Measurements from ENCODE around the gene CBL. TPM values are rescaled to one million over a fixed set of nuclear protein-coding genes. Genes with fewer than 3 reads are reported as not detected.

CBL gene
- total RNA-seq, 1 experiment from 2014 or later = 18.8 TPM

- no peak for DNase-seq (ENCODE audit: low read depth)
Observed at GRCh38 chr11:119309953-119310681, 104.0 kb downstream of the CBL start.

GRCh38 chr11:119310682-119311052 lies 104.5 kb downstream of the CBL start:
- no peak for DNase-seq (ENCODE audit: low read depth)

- no peak for DNase-seq (ENCODE audit: low read depth)
Observed at GRCh38 chr11:119314726-119315125, 108.6 kb downstream of the CBL start.

- DNase-seq (ENCODE audit: low read depth) = peak; percentile 63
Observed at GRCh38 chr11:119315131-119316015, 109.2 kb downstream of the CBL start.

GRCh38 chr11:119316016-119316728 lies 110.0 kb downstream of the CBL start:
- DNase-seq (ENCODE audit: low read depth) = peak; percentile 68

- DNase-seq (ENCODE audit: low read depth) = peak; percentile 47
Observed at GRCh38 chr11:119316729-119317591, 110.8 kb downstream of the CBL start, which contains the start of gene MCAM. TSS of gene MCAM (minus strand) at chr11:119317130. CDS start at chr11:119317101, 29 bp downstream.

- DNase-seq (ENCODE audit: low read depth) = no peak
Observed at GRCh38 chr11:119317592-119318239, 111.6 kb downstream of the CBL start.

- DNase-seq (ENCODE audit: low read depth) = peak; percentile 95
Observed at GRCh38 chr11:119318240-119319135, 112.3 kb downstream of the CBL start.

- no peak for DNase-seq (ENCODE audit: low read depth)
Observed at GRCh38 chr11:119319136-119319699, 113.1 kb downstream of the CBL start.

- no peak for DNase-seq (ENCODE audit: low read depth)
Observed at GRCh38 chr11:119319700-119320239, 113.6 kb downstream of the CBL start.

- no peak for DNase-seq (ENCODE audit: low read depth)
Observed at GRCh38 chr11:119320240-119320775, 114.2 kb downstream of the CBL start.

- DNase-seq (ENCODE audit: low read depth) = peak; percentile 81
Observed at GRCh38 chr11:119320776-119321524, 114.8 kb downstream of the CBL start.

GRCh38 chr11:119322360-119322739 lies 116.2 kb downstream of the CBL start:
- no peak for DNase-seq (ENCODE audit: low read depth)

GRCh38 chr11:119322921-119323531 lies 116.9 kb downstream of the CBL start:
- no peak for DNase-seq (ENCODE audit: low read depth)

- DNase-seq (ENCODE audit: low read depth) = peak; percentile 72
Observed at GRCh38 chr11:119323532-119324033, 117.4 kb downstream of the CBL start.

- no peak for DNase-seq (ENCODE audit: low read depth)
Observed at GRCh38 chr11:119324189-119324588, 118.0 kb downstream of the CBL start.

GRCh38 chr11:119329320-119329719 lies 123.2 kb downstream of the CBL start:
- DNase-seq (ENCODE audit: low read depth) = no peak

All from M059J (cell line).